Breast epithelium (tissue), 4 donors: ENCODE results near the gene NDEL1. TPM values are rescaled to one million over a fixed set of nuclear protein-coding genes. Genes with fewer than 3 reads are reported as not detected.

Experiments used
- DNase-seq, 2 donors: peaks; one replicate each; pipeline ENCODE4 v3.0.0-alpha.2; 2019; ENCODE audit warnings: low spot score in 2 of 2
- H3K27ac ChIP-seq, 2 donors: fragments of 200-600 bp; sonication (generic) in 1 of 2; one replicate each; pipeline ENCODE4 v1.5.1; 2016 to 2019; ENCODE audit warnings: mild to moderate bottlenecking in 1 of 2
- H3K27me3 ChIP-seq, 2 donors: fragments of 200-600 bp; sonication (generic) in 1 of 2; one replicate each; pipeline versions ENCODE4 v1.5.1 to v1.6.0; 2017 to 2019; ENCODE audit warnings: control low read depth in 1 of 2, mild to moderate bottlenecking in 1 of 2
- H3K36me3 ChIP-seq: fragments of 200-600 bp; one replicate; pipeline ENCODE4 v1.5.1; 2019
- H3K4me1 ChIP-seq, 2 donors: fragments of 200-600 bp; sonication (generic); one replicate each; pipeline ENCODE4 v1.5.1; 2016 to 2019; ENCODE audit warnings: control low read depth in 1 of 2
- H3K4me3 ChIP-seq, 3 donors: fragments of 200-600 bp; sonication (generic); 1 replicate in 2 of 3; 2 replicates in 1 of 3; pipeline ENCODE4 v1.5.1; 2016 to 2019; ENCODE audit warnings: mild to moderate bottlenecking in 3 of 3, moderate library complexity in 2 of 3
- H3K9me3 ChIP-seq, 2 donors: fragments of 200-600 bp; sonication (generic) in 1 of 2; one replicate each; pipeline ENCODE4 v1.5.1; 2016 to 2019; ENCODE audit warnings: control low read depth in 1 of 2
- CTCF ChIP-seq, 3 donors: fragments of 450-650 bp; IDR thresholded peaks; one replicate each; pipeline ENCODE4 v1.5.1; 2016 to 2017; ENCODE audit warnings: antibody characterized with exemption in 3 of 3, mild to moderate bottlenecking in 3 of 3, moderate library complexity in 3 of 3
- POLR2A ChIP-seq: fragments of 450-650 bp; IDR thresholded peaks from one replicate; pipeline ENCODE4 v1.6.1; 2016; ENCODE audit warnings: antibody characterized with exemption, mild to moderate bottlenecking, moderate library complexity
- POLR2AphosphoS5 ChIP-seq, 3 donors: sonication (generic); formaldehyde crosslinking; IDR thresholded peaks; one replicate each; pipeline ENCODE4 v1.6.1; 2017; ENCODE audit warnings: antibody characterized with exemption in 3 of 3
- intact Hi-C: fragments of 100-400 bp; cut with DNase I; formaldehyde crosslinking; loops from one replicate; pipeline ENCODE4 v1.15.1; 2023; ENCODE audit warnings: low total_unique reads
- total RNA-seq, 3 donors: library from RNA; depleted of rRNA; stranded (reverse); fragments of >200 nt; gene quantifications; one replicate each; pipeline ENCODE4 v1.1.0, GENCODE V29; 2016

Gene NDEL1
- total RNA-seq, 3 donors from 2014 or later, result 51.1 to 80.6 (median 61.4) TPM

- H3K27ac ChIP-seq, result peak overlapping the region in 1 of 2 donors; percentile 73
- no peaks in the 10 kb centered on the region for H3K27me3 ChIP-seq
- peaks cover 5 to 11% of the 10 kb centered on the region in 2 donors for H3K4me1 ChIP-seq
- no peak for DNase-seq
- intact Hi-C loops, result no loop called here
- H3K4me3 ChIP-seq, result no peak overlapping the region
- H3K9me3 ChIP-seq, result no peaks in the 10 kb centered on the region
- TF ChIP-seq POLR2A, result no peak
- TF ChIP-seq CTCF (IDR thresholded peaks at IDR 0.05), result no peak
- no peak for TF ChIP-seq POLR2AphosphoS5 (IDR thresholded peaks at IDR 0.05)
- H3K36me3 ChIP-seq, result no peaks in the 10 kb centered on the region
These were observed 26.9 kb downstream of the NDEL1 start for GRCh38 chr17:8462564-8462963.

DNA sequence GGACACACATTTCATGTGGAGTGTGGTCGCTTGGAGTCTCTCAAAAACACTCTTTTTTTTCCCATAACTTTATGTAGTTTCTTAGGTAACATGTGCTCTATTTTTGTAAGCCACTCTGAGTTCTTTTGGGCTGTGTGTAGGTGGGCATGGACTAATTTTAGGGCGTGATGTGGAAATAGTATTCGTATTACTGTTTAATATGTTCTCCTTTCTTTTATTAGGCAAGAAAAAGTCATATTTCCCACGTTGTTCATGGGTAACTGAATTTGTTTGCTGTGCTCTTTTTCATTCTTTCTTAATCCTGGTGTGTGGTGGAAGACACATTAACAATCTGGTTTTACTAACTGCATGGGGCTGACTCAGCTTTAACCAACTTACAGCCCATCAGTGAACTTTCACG, 27.4 kb downstream of the NDEL1 start:
- intact Hi-C loops, result no loop called here
- no peak for DNase-seq
- peaks cover 5 to 11% of the 10 kb centered on the region in 2 donors for H3K4me1 ChIP-seq

GRCh38 chr17:8464941-8465340, 29.3 kb downstream of the NDEL1 start:
- H3K4me3 ChIP-seq, result no peak overlapping the region
- intact Hi-C loops, result no loop called here
- no peak for TF ChIP-seq POLR2A
- no peak for TF ChIP-seq CTCF (IDR thresholded peaks at IDR 0.05)
- TF ChIP-seq POLR2AphosphoS5 (IDR thresholded peaks at IDR 0.05), result no peak
- H3K4me1 ChIP-seq, result peaks cover 5 to 11% of the 10 kb centered on the region in 2 donors
- H3K9me3 ChIP-seq, result no peaks in the 10 kb centered on the region
- no peak for DNase-seq
- no peaks in the 10 kb centered on the region for H3K27me3 ChIP-seq
- H3K36me3 ChIP-seq, result no peaks in the 10 kb centered on the region
- peak overlapping the region in 1 of 2 donors; percentile 21 for H3K27ac ChIP-seq

More for the DNA sequence above, 27.4 kb downstream of the NDEL1 start:
- H3K4me3 ChIP-seq, result no peak overlapping the region
- H3K27ac ChIP-seq, result peak overlapping the region in 1 of 2 donors; percentile 73
- H3K9me3 ChIP-seq, result no peaks in the 10 kb centered on the region
- no peaks in the 10 kb centered on the region for H3K27me3 ChIP-seq
- TF ChIP-seq POLR2AphosphoS5 (IDR thresholded peaks at IDR 0.05) (no peak), CTCF (IDR thresholded peaks at IDR 0.05) (no peak), POLR2A (no peak)
- no peaks in the 10 kb centered on the region for H3K36me3 ChIP-seq

- no peak for DNase-seq
- Histone ChIP-seq H3K4me1 (peaks cover 6 to 11% of the 10 kb centered on the region in 2 donors), H3K27ac (no peak overlapping the region), H3K36me3 (no peaks in the 10 kb centered on the region), H3K9me3 (no peaks in the 10 kb centered on the region), H3K4me3 (peak overlapping the region in 1 of 3 donors; percentile 6), H3K27me3 (no peaks in the 10 kb centered on the region)
- intact Hi-C loops, result no loop called here
- TF ChIP-seq POLR2A (no peak), POLR2AphosphoS5 (IDR thresholded peaks at IDR 0.05) (no peak), CTCF (IDR thresholded peaks at IDR 0.05) (no peak)
These were observed 29.7 kb downstream of the NDEL1 start for GRCh38 chr17:8465356-8465755.

DNA sequence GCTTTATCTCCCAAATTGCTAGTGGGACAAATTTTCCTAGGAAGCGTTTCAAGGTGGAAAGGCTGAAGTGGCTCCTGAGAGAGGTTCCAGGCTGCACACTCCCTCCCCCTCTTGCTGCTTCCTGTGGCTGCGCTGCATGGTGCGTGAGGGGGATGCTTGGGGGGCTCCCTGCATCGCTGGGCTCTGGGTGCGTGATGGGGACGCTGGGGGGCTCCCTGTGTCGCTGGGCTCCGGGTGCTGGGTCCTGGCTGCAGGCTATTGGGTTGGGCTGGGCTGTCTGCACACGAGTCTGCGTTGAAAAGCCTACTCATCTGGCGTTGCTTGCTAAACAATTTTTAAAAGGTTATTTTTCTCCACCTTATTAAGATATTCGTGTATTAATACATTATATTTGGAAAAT, 30.1 kb downstream of the NDEL1 start:
- peaks cover 10 to 11% of the 10 kb centered on the region in 2 donors for H3K4me1 ChIP-seq
- H3K4me3 ChIP-seq, result peak overlapping the region in 1 of 3 donors; percentile 6
- H3K27me3 ChIP-seq, result no peaks in the 10 kb centered on the region
- no peak for DNase-seq
- H3K36me3 ChIP-seq, result no peaks in the 10 kb centered on the region
- no peak overlapping the region for H3K27ac ChIP-seq
- TF ChIP-seq POLR2A, result no peak
- TF ChIP-seq CTCF (IDR thresholded peaks at IDR 0.05), result no peak
- no peak for TF ChIP-seq POLR2AphosphoS5 (IDR thresholded peaks at IDR 0.05)
- H3K9me3 ChIP-seq, result no peaks in the 10 kb centered on the region
- intact Hi-C loops, result no loop called here
